Large intestine (tissue), 3 donors: Measurements from ENCODE around the gene UBAC2. TPM values are rescaled to one million over a fixed set of nuclear protein-coding genes. Genes with fewer than 3 reads are reported as not detected.

Experiments used
- DNase-seq, 2 donors: peaks; one replicate each; pipeline versions ENCODE4 v3.0.0 to v3.0.0-alpha.2; 2013
- H3K27ac ChIP-seq: one replicate; pipeline ENCODE4 v1.5.1; 2013; ENCODE audit warnings: low read length
- H3K27me3 ChIP-seq: 2 replicates; pipeline ENCODE4 v1.6.1; 2013; ENCODE audit warnings: low read length; ENCODE audit not compliant: control insufficient read depth, insufficient read depth
- H3K36me3 ChIP-seq: 2 replicates; pipeline ENCODE4 v1.6.1; 2013; ENCODE audit warnings: low read length; ENCODE audit not compliant: control insufficient read depth, insufficient read depth
- H3K4me1 ChIP-seq: one replicate; pipeline ENCODE4 v1.6.1; 2013; ENCODE audit warnings: low read length; ENCODE audit not compliant: control insufficient read depth, insufficient read depth
- H3K4me3 ChIP-seq: one replicate; pipeline ENCODE4 v1.5.1; 2013; ENCODE audit warnings: low read length
- H3K9me3 ChIP-seq: one replicate; pipeline ENCODE4 v1.6.1; 2013; ENCODE audit warnings: mild to moderate bottlenecking, low read depth, low read length, moderate library complexity; ENCODE audit not compliant: control insufficient read depth
- WGBS: methylation state at CpG from one replicate; pipeline ENCODE4 v1.1.5; 2013; ENCODE audit warnings: low lambda C conversion rate; ENCODE audit not compliant: insufficient coverage; 5-methylcytosine and 5-hydroxymethylcytosine counted together
- polyA plus RNA-seq: library from polyadenylated mRNA; unstranded; fragments of 120-200 nt; gene quantifications from one replicate; pipeline ENCODE4 v1.2.1, GENCODE V29; 2013

The UBAC2 gene
- polyA plus RNA-seq, 1 donor: 77.8 TPM

- Histone ChIP-seq H3K27ac (no peak overlapping the region), H3K9me3 (no peaks in the 10 kb centered on the region), H3K4me3 (no peak overlapping the region), H3K4me1 (no peaks in the 10 kb centered on the region), H3K27me3 (no peaks in the 10 kb centered on the region), H3K36me3 (peaks cover 35% of the 10 kb centered on the region)
- DNase-seq: no peak
- 81% methylated on average over 5 of the region's 12 CpGs for WGBS
Observed at GRCh38 chr13:99374994-99375737, 174.5 kb downstream of the UBAC2 start.

DNA sequence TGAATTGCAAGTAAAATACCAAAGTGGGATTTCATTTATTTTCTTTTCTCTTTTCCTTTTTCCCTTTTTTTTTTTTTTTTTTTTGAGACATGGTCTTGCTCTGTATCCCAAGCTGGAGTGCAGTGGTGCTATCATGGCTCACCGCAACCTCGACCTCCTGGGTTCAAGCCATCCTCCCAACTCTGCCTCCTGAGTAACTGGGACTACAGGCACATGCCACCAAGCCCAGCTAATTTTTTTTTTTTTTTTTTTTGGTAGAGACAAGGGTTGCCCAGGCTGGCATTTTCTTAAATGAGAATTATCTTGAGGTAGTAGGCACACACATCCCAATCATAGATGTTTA is 175.1 kb downstream of the UBAC2 start:
- no peak overlapping the region for H3K27ac ChIP-seq
- H3K4me3 ChIP-seq: no peak overlapping the region
- no peaks in the 10 kb centered on the region for H3K27me3 ChIP-seq
- DNase-seq: no peak
- WGBS: no CpG with 5 or more reads among the region's 2 CpGs
- H3K36me3 ChIP-seq: peaks cover 34% of the 10 kb centered on the region
- no peaks in the 10 kb centered on the region for H3K4me1 ChIP-seq
- H3K9me3 ChIP-seq: no peaks in the 10 kb centered on the region

DNA sequence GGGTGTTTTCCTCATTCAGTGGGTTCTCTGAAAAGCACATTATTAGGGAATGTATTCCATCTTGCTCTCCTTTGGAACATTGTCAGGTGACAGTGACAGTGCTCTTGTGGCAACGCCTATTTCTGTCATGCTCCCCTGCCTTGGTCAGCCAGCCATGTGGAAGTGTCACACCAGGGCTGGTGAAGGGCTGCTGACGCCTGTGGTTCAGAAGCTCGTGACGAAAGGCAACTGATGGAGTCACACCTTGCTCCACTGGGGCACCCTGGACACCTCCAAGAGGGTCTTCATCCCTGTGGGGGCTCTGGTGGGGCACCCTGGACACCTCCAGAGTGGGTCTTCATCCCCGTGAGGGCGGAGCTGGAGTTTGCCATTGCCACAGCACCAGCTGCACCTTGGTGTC is 175.5 kb downstream of the UBAC2 start:
- no CpG with 5 or more reads among the region's 6 CpGs for WGBS
- Histone ChIP-seq H3K27me3 (no peaks in the 10 kb centered on the region), H3K9me3 (no peaks in the 10 kb centered on the region), H3K4me3 (no peak overlapping the region), H3K4me1 (no peaks in the 10 kb centered on the region), H3K27ac (no peak overlapping the region), H3K36me3 (peaks cover 37% of the 10 kb centered on the region)
- no peak for DNase-seq

DNA sequence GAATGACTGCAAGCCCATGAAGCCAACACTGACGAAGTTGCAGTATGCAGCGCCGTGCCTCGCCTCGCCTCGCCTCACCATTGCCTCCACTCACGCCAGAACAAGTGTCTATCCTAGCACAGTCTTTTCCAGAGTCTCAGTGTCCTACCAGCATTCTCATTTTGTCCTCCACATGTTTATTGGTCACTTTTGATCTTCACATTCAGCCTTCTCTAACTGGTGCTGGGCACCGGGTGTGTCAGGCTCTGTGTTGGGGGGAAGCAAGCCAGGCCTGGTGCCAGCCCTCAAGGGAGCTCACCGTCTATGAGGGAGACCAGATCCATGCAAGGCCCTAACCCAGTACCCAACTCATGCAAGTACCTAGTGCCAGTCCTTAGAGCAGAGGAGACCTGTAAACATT is 176.3 kb downstream of the UBAC2 start:
- DNase-seq: no peak
- H3K4me3 ChIP-seq: no peak overlapping the region
- H3K27me3 ChIP-seq: no peaks in the 10 kb centered on the region
- H3K4me1 ChIP-seq: no peaks in the 10 kb centered on the region
- WGBS: no CpG with 5 or more reads among the region's 9 CpGs
- H3K27ac ChIP-seq: no peak overlapping the region
- peaks cover 37% of the 10 kb centered on the region for H3K36me3 ChIP-seq
- no peaks in the 10 kb centered on the region for H3K9me3 ChIP-seq

DNA sequence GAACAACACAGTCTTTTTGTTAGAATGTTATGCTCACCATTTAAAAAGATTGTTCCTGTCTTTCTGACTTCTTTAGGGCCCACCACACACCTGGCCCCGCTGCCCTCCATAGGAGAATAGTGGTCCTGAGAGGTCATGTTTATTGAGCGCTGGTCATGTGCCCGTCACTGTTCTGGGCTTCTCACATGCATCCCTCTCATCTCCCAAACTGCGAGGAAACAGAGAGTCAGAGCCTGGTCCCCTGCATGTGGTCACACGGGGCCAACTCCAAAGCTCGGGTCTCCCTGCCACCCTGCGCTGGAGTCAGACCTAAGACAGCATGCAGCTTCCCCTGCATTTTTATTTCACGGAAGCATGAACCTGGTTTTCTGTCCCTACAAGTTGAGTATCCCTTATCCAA is 177.0 kb downstream of the UBAC2 start:
- Histone ChIP-seq H3K27me3 (no peaks in the 10 kb centered on the region), H3K9me3 (no peaks in the 10 kb centered on the region), H3K36me3 (peaks cover 31% of the 10 kb centered on the region), H3K4me1 (no peaks in the 10 kb centered on the region), H3K4me3 (no peak overlapping the region), H3K27ac (no peak overlapping the region)
- no CpG with 5 or more reads among the region's 8 CpGs for WGBS
- no peak for DNase-seq

GRCh38 chr13:99378985-99379733 is 178.5 kb downstream of the UBAC2 start:
- WGBS: no CpG with 5 or more reads among the region's 3 CpGs
- Histone ChIP-seq H3K4me1 (no peaks in the 10 kb centered on the region), H3K27me3 (no peaks in the 10 kb centered on the region), H3K27ac (no peak overlapping the region), H3K4me3 (no peak overlapping the region), H3K9me3 (no peaks in the 10 kb centered on the region), H3K36me3 (peaks cover 32% of the 10 kb centered on the region)
- no peak for DNase-seq

- WGBS: 90% methylated on average over 2 of the region's 16 CpGs
- Histone ChIP-seq H3K27ac (no peak overlapping the region), H3K27me3 (no peaks in the 10 kb centered on the region)
Observed at GRCh38 chr13:99379856-99380801, 179.5 kb downstream of the UBAC2 start.

DNA sequence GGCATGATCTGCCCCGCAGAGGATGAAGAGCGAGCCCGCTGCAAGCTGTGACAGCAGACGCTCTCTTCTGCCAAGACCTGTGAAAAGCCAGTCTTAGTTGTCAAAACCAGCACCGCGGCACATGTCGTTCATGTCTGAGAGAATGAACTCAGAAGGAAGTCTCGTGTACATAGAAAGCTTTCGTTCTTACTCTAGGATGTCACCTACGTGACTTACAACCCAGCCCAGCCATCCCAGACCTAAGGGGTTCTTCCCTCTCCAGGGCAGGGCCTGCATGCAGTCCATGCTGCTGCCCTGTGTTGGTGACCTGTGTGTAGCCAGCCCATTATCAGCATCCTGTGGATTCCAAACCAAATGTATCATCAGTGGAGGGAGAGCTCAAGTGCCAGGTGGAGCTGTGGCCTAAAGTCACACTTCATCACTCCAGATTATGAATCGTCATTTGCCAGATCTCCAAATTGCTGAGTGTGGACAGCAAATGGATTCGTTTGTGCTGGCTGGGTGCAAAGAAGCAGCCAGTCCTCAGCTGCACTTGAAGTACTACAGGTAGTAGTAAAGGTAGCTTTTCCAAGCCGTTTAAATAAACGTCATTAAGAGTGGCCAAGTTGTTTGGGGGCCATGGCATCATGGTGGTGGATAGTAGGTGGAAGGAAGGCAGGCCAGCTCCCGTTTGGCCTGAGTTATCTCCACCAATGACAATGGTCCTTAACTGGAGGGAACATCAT is 180.4 kb downstream of the UBAC2 start:
- Histone ChIP-seq H3K27me3 (no peaks in the 10 kb centered on the region), H3K36me3 (peaks cover 43% of the 10 kb centered on the region), H3K9me3 (no peaks in the 10 kb centered on the region), H3K4me1 (no peaks in the 10 kb centered on the region), H3K4me3 (no peak overlapping the region), H3K27ac (no peak overlapping the region)
- WGBS: 100% methylated on average over 1 of the region's 15 CpGs
- no peak for DNase-seq

More at GRCh38 chr13:99379856-99380801, 179.5 kb downstream of the UBAC2 start:
- no peak overlapping the region for H3K4me3 ChIP-seq
- H3K36me3 ChIP-seq: peaks cover 34% of the 10 kb centered on the region
- no peaks in the 10 kb centered on the region for H3K9me3 ChIP-seq
- DNase-seq: no peak
- H3K4me1 ChIP-seq: no peaks in the 10 kb centered on the region

DNA sequence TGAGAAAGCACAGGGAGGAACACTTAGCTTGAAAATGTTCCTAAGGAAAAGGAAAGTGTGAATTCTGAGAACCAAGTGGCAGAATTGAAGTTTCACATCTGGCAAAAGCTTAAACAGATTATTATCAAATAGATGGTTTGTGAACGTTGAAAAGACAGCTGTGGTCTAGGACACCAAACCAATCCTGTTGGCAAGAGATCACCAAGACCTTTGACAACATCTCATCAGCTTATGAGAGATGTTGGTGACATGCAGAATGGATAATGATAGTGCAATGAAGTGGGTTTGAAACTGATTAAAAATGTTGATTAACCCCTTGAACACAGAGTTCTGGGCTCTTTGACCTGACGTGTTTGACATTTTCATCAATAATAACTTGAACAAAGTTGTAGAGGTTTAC is 181.1 kb downstream of the UBAC2 start:
- H3K4me1 ChIP-seq: no peaks in the 10 kb centered on the region
- H3K36me3 ChIP-seq: peaks cover 46% of the 10 kb centered on the region
- no peak for DNase-seq
- no peak overlapping the region for H3K27ac ChIP-seq
- 90% methylated on average over 2 of the region's 2 CpGs for WGBS
- no peaks in the 10 kb centered on the region for H3K27me3 ChIP-seq
- no peaks in the 10 kb centered on the region for H3K9me3 ChIP-seq
- H3K4me3 ChIP-seq: no peak overlapping the region
